Activated T-cell treated with anti-CD3 and anti-CD28 coated beads for 4 hours (primary cell): ENCODE results near the gene MPP1.

Experiments used
- DNase-seq: peaks from one replicate; pipeline ENCODE4 v3.0.0-alpha.2; 2020

Gene MPP1

DNA sequence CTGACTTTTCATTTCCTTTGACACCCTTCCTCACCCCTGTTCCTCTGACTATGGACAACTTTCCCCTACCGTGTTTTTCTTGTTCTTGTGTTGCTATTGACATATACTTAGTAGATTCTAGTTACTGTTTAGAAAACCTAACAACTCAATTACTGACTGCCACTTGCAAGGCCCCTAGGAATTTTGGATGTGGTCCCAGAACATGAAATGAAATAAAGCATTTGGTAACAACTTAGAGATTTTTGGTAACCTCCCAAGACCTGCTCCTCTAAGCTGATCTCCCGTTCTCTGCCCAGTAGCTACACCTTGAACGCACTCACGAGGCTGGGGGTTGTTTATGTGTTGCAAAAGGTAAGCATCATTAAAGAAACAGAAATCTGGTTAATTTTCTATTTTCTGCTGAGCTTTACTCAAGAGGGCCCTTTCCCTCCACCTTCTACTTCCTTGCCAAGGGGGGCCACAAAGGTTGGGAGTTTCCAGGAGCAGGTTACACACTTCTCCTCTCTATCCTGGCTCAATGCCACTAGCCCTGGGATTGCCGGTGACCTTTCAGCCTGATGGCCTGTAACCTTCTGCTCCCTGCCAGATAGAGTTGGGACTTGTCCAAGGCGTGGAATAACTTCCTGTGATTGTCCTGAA, 74.9 kb downstream of the MPP1 start:
- no peak for DNase-seq

GRCh38 chrX:154729439-154729838, 75.8 kb downstream of the MPP1 start:
- no peak for DNase-seq
